ENCODE results near the gene TSPEAR. TPM values are rescaled to one million over a fixed set of nuclear protein-coding genes. Genes with fewer than 3 reads are reported as not detected.

TSPEAR gene
- total RNA-seq, 1 experiment from 2014 or later = 2.1 TPM

GRCh38 chr21:44729336-44730027, 18.1 kb upstream of the TSPEAR start (continued):
- TF ChIP-seq ZNF425 (CRISPR knock-in tag; conservative IDR thresholded peaks at IDR 0.05) (no peak), AFF4 (CRISPR knock-in tag; IDR thresholded peaks at IDR 0.05; ENCODE audit: borderline replicate concordance) (no peak), RELA (CRISPR knock-in tag; IDR thresholded peaks at IDR 0.05; ENCODE audit: borderline replicate concordance) (no peak), TCF7 (CRISPR knock-in tag; IDR thresholded peaks at IDR 0.05; ENCODE audit: low read depth) (no peak), JAZF1 (CRISPR knock-in tag; IDR thresholded peaks at IDR 0.05) (no peak), CDX4 (CRISPR knock-in tag; IDR thresholded peaks at IDR 0.05; ENCODE audit: borderline replicate concordance) (no peak), ZNF138 (CRISPR knock-in tag; conservative IDR thresholded peaks at IDR 0.05) (no peak), FOXP1 (CRISPR knock-in tag; IDR thresholded peaks at IDR 0.05; ENCODE audit: borderline replicate concordance) (no peak), CBFB (CRISPR knock-in tag; IDR thresholded peaks at IDR 0.05; ENCODE audit: low read depth) (no peak), GABPB1 (CRISPR knock-in tag; IDR thresholded peaks at IDR 0.05) (no peak)

- Mint-ChIP-seq H3K27ac (no peak overlapping the region), H3K4me1 (peaks cover 5% of the 10 kb centered on the region; the same call in 1 of the 2 replicates), H3K27me3 (ENCODE audit: low read depth) (peaks cover 3% of the 10 kb centered on the region), H3K9me3 (peaks cover 6% of the 10 kb centered on the region), H3K36me3 (no peaks in the 10 kb centered on the region), H3K4me3 (no peak overlapping the region)
- POLR2A ChIA-PET = no interaction called here
- CTCF ChIA-PET = no interaction called here
- no peak for TF ChIP-seq FOXJ3 (CRISPR knock-in tag; IDR thresholded peaks at IDR 0.05; ENCODE audit: borderline replicate concordance)
- TF ChIP-seq OVOL2 (CRISPR knock-in tag; IDR thresholded peaks at IDR 0.05; ENCODE audit: borderline replicate concordance) = no peak
- TF ChIP-seq FOXP1 (CRISPR knock-in tag; IDR thresholded peaks at IDR 0.05; ENCODE audit: borderline replicate concordance) = no peak
- TF ChIP-seq RELA (CRISPR knock-in tag; IDR thresholded peaks at IDR 0.05; ENCODE audit: borderline replicate concordance) = no peak
- TF ChIP-seq ZBTB21 (CRISPR knock-in tag; IDR thresholded peaks at IDR 0.05; ENCODE audit: borderline replicate concordance) = no peak
- no peak for TF ChIP-seq ZNF317 (CRISPR knock-in tag; IDR thresholded peaks at IDR 0.05; ENCODE audit: borderline replicate concordance, low read depth)
- no peak for TF ChIP-seq ETV6 (CRISPR knock-in tag; IDR thresholded peaks at IDR 0.05)
- DNase-seq (ENCODE audit: low spot score) (no peak), ATAC-seq (no peak)
These were observed 17.3 kb upstream of the TSPEAR start for GRCh38 chr21:44728716-44729115.

- no peak for ATAC-seq
- H3K36me3 Mint-ChIP-seq = no peaks in the 10 kb centered on the region
- ChIA-PET CTCF (interaction anchor here (0.7 to 1.5 kb wide), 3 partner anchors 19 to 66 kb away, joined by 3 to 6 read pairs (median 3); no protein-coding TSS in a partner anchor), POLR2A (no interaction called here)
- H3K27ac Mint-ChIP-seq = no peak overlapping the region
- peaks cover 10% of the 10 kb centered on the region for H3K27me3 Mint-ChIP-seq (ENCODE audit: low read depth)
- no peak overlapping the region for H3K4me3 Mint-ChIP-seq
- H3K4me1 Mint-ChIP-seq = peaks cover 12% of the 10 kb centered on the region
- no peak for DNase-seq (ENCODE audit: low spot score)
- H3K9me3 Mint-ChIP-seq = peaks cover 6% of the 10 kb centered on the region
- TF ChIP-seq ZNF138 (CRISPR knock-in tag; conservative IDR thresholded peaks at IDR 0.05) = no peak
- no peak for TF ChIP-seq SMAD3 (CRISPR knock-in tag; IDR thresholded peaks at IDR 0.05; ENCODE audit: borderline replicate concordance)
- TF ChIP-seq ZMAT4 (CRISPR knock-in tag; IDR thresholded peaks at IDR 0.05) = no peak
- TF ChIP-seq ZNF121 (CRISPR knock-in tag; IDR thresholded peaks at IDR 0.05) = no peak
- no peak for TF ChIP-seq ZBTB43 (CRISPR knock-in tag; IDR thresholded peaks at IDR 0.05)
- no peak for TF ChIP-seq MLX (CRISPR knock-in tag; IDR thresholded peaks at IDR 0.05)
These were observed 16.4 kb upstream of the TSPEAR start for GRCh38 chr21:44727757-44728156.
